Panc1 (cell line): ENCODE measurements around the gene RAPGEF5. TPM values are rescaled to one million over a fixed set of nuclear protein-coding genes. Genes with fewer than 3 reads are reported as not detected.

Experiments
- ATAC-seq: fragments of 200-7000 bp; cut with Tn5 transposase; 2 replicates; pipeline ENCODE4 v1.9.1; 2020; ENCODE audit warnings: mild to moderate bottlenecking, moderate library complexity
- BruUV-seq: library from RNA; stranded (reverse); fragments of 400-500 nt; replicated peaks from 2 replicates; lab custom pipeline; 2021; lab: Mats Ljungman, UMichigan
- CTCF ChIA-PET: fragments of 300-600 bp; sonication (Branson Sonifier 250); formaldehyde crosslinking; loops from one replicate; lab custom pipeline; 2022; ENCODE audit warnings: antibody characterized with exemption; lab: Charles Lee
- POLR2A ChIA-PET: fragments of 300-600 bp; sonication (Branson Sonifier 250); formaldehyde crosslinking; loops from one replicate; lab custom pipeline; 2022; ENCODE audit warnings: antibody characterized with exemption; lab: Charles Lee
- DNase-seq: peaks from one replicate; pipeline ENCODE4 v3.0.0-alpha.2; 2010; ENCODE audit warnings: low read depth, low spot score
- H3K27ac ChIP-seq: 2 replicates; pipeline ENCODE4 v1.5.1; 2011; ENCODE audit warnings: mild to moderate bottlenecking, low read length, inconsistent platforms
- H3K27me3 ChIP-seq: fragments of 200-500 bp; sonication (Bioruptor generic); 2 replicates; pipeline ENCODE4 v1.6.0; 2014; ENCODE audit warnings: low read length, inconsistent platforms; ENCODE audit not compliant: control insufficient read depth, insufficient read depth
- H3K36me3 ChIP-seq: fragments of 200-500 bp; sonication (Bioruptor generic); 2 replicates; pipeline ENCODE4 v1.5.1; 2014; ENCODE audit warnings: inconsistent platforms, mild to moderate bottlenecking, low read length, moderate library complexity; ENCODE audit not compliant: control insufficient read depth, insufficient read depth
- H3K4me1 ChIP-seq: 2 replicates; pipeline ENCODE4 v1.5.1; 2011; ENCODE audit warnings: inconsistent platforms, mild to moderate bottlenecking, low read length, moderate library complexity; ENCODE audit not compliant: control insufficient read depth, insufficient read depth
- H3K4me3 ChIP-seq, 2 experiments: 2 replicates each; pipeline ENCODE4 v1.5.1; 2011 to 2012; ENCODE audit warnings: low read depth in 2 of 2, low read length in 2 of 2, mild to moderate bottlenecking in 2 of 2, inconsistent platforms in 1 of 2, moderate library complexity in 1 of 2
- H3K9me3 ChIP-seq: fragments of 200-500 bp; sonication (Bioruptor generic); 2 replicates; pipeline ENCODE4 v1.5.1; 2014; ENCODE audit warnings: low read depth, mild to moderate bottlenecking, inconsistent platforms, low read length, moderate library complexity; ENCODE audit not compliant: control insufficient read depth, insufficient read depth
- POLR2AphosphoS5 ChIP-seq: IDR thresholded peaks from 2 replicates; pipeline ENCODE4 v1.6.1; 2012; ENCODE audit warnings: mild to moderate bottlenecking, low read depth, low read length, moderate library complexity
- SIN3A ChIP-seq: IDR thresholded peaks from 2 replicates; pipeline ENCODE4 v1.6.1; 2012; ENCODE audit warnings: low read depth, mild to moderate bottlenecking, low read length, moderate library complexity, borderline replicate concordance; ENCODE audit not compliant: insufficient read depth
- TCF7L2 ChIP-seq: IDR thresholded peaks from 2 replicates; pipeline ENCODE4 v1.6.1; 2011; ENCODE audit warnings: mild to moderate bottlenecking, low read depth, low read length, inconsistent platforms
- in situ Hi-C: cut with HindIII; loops from 2 replicates; pipeline ENCODE4 v1.10.0; 2016; ENCODE audit warnings: low sequenced_read_pairs, low pct_unique_long_range_greater_than_20kb
- intact Hi-C: fragments of 100-400 bp; cut with micrococcal nuclease; formaldehyde crosslinking; loops from one replicate; pipeline ENCODE4 v1.10.0; 2022; ENCODE audit not compliant: unreplicated experiment
- total RNA-seq: library from RNA; stranded (reverse); gene quantifications from one replicate; pipeline ENCODE4 v1.2.1, GENCODE V29; 2021; ENCODE audit not compliant: unreplicated experiment
- TF ChIP-seq, protein P1 (sequence below), 2 experiments: IDR thresholded peaks; 2 replicates each; pipeline ENCODE4 v1.6.1; 2011 to 2012; ENCODE audit warnings: low read depth in 2 of 2, control low read depth in 1 of 2, low read length in 1 of 2, mild to moderate bottlenecking in 1 of 2, moderate library complexity in 1 of 2; ENCODE audit not compliant: insufficient read depth in 1 of 2
- TF ChIP-seq, protein P2 (sequence below): fragments of 450-650 bp; IDR thresholded peaks from 2 replicates; pipeline ENCODE4 v1.5.1; 2017; ENCODE audit warnings: mild to moderate bottlenecking

The RAPGEF5 gene
- total RNA-seq, 1 experiment from 2014 or later: 1.4 TPM

DNA sequence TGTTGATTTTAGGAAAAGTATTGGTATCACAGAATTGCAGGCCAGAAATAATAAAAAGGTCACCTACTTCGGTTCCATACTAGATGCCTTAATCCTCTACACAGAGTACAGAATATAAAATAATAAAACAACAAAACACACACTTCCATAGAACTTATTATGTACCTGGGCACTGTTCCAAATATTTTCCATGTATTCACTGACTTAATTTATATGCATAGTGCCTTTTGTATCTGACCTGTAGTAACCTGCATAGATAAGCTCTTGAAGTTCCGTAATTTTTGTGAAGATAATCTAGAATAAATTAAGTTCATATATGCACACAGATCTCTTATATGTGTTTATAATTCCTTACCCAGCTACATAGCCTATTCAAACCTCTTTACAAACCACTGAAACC, 78.3 kb downstream of the RAPGEF5 start:
- intact Hi-C loops (no loop called here), in situ Hi-C loops (no loop called here)
- no peaks in the 10 kb centered on the region for H3K9me3 ChIP-seq
- POLR2A ChIA-PET: no interaction called here
- TF ChIP-seq TCF7L2 (no peak), SIN3A (no peak), POLR2AphosphoS5 (no peak)
- TF ChIP-seq, protein P1, sequence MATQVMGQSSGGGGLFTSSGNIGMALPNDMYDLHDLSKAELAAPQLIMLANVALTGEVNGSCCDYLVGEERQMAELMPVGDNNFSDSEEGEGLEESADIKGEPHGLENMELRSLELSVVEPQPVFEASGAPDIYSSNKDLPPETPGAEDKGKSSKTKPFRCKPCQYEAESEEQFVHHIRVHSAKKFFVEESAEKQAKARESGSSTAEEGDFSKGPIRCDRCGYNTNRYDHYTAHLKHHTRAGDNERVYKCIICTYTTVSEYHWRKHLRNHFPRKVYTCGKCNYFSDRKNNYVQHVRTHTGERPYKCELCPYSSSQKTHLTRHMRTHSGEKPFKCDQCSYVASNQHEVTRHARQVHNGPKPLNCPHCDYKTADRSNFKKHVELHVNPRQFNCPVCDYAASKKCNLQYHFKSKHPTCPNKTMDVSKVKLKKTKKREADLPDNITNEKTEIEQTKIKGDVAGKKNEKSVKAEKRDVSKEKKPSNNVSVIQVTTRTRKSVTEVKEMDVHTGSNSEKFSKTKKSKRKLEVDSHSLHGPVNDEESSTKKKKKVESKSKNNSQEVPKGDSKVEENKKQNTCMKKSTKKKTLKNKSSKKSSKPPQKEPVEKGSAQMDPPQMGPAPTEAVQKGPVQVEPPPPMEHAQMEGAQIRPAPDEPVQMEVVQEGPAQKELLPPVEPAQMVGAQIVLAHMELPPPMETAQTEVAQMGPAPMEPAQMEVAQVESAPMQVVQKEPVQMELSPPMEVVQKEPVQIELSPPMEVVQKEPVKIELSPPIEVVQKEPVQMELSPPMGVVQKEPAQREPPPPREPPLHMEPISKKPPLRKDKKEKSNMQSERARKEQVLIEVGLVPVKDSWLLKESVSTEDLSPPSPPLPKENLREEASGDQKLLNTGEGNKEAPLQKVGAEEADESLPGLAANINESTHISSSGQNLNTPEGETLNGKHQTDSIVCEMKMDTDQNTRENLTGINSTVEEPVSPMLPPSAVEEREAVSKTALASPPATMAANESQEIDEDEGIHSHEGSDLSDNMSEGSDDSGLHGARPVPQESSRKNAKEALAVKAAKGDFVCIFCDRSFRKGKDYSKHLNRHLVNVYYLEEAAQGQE (IDR thresholded peaks at IDR 0.05; ENCODE audit: insufficient read depth in 1 of 2, low read depth in 2 of 2, low read length in 1 of 2): no peak
- TF ChIP-seq, protein P2, sequence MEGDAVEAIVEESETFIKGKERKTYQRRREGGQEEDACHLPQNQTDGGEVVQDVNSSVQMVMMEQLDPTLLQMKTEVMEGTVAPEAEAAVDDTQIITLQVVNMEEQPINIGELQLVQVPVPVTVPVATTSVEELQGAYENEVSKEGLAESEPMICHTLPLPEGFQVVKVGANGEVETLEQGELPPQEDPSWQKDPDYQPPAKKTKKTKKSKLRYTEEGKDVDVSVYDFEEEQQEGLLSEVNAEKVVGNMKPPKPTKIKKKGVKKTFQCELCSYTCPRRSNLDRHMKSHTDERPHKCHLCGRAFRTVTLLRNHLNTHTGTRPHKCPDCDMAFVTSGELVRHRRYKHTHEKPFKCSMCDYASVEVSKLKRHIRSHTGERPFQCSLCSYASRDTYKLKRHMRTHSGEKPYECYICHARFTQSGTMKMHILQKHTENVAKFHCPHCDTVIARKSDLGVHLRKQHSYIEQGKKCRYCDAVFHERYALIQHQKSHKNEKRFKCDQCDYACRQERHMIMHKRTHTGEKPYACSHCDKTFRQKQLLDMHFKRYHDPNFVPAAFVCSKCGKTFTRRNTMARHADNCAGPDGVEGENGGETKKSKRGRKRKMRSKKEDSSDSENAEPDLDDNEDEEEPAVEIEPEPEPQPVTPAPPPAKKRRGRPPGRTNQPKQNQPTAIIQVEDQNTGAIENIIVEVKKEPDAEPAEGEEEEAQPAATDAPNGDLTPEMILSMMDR: no peak
- DNase-seq (no peak), ATAC-seq (no peak)
- no peaks in the 10 kb centered on the region for H3K4me1 ChIP-seq
- no peak overlapping the region for H3K4me3 ChIP-seq
- H3K27me3 ChIP-seq: no peaks in the 10 kb centered on the region
- H3K27ac ChIP-seq: no peak overlapping the region
- BruUV-seq: no TSS peak
- CTCF ChIA-PET: no interaction called here
- no peaks in the 10 kb centered on the region for H3K36me3 ChIP-seq

DNA sequence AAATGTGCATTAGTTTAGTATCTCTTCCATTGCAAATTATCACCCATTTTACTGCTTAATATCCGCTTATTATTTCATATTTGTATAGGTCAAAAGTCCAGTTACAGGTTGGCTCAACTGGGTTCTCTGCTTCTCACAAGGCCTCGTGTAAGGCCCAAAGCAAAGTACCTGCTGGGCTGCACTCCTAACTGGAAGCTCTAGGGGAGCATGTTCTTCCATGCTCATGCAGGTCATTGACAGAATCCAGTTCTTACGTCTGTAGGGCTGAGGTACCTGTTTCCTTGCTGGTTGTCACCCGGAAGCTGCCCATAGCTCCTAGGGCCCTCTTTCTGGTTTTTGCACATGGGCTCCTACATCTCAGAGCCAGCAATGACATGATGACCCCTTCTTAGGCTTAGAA, 79.6 kb downstream of the RAPGEF5 start:
- H3K27me3 ChIP-seq: no peaks in the 10 kb centered on the region
- no TSS peak for BruUV-seq
- H3K27ac ChIP-seq: no peak overlapping the region
- ChIA-PET POLR2A (no interaction called here), CTCF (no interaction called here)
- H3K4me1 ChIP-seq: no peaks in the 10 kb centered on the region
- no peak overlapping the region for H3K4me3 ChIP-seq
- DNase-seq (no peak), ATAC-seq (no peak)
- intact Hi-C loops: no loop called here
- in situ Hi-C loops: no loop called here
- no peaks in the 10 kb centered on the region for H3K36me3 ChIP-seq
- TF ChIP-seq SIN3A (no peak), TCF7L2 (no peak), POLR2AphosphoS5 (no peak)
- TF ChIP-seq, protein P2: no peak
- TF ChIP-seq, protein P1 (IDR thresholded peaks at IDR 0.05; ENCODE audit: insufficient read depth in 1 of 2, low read depth in 2 of 2, low read length in 1 of 2): no peak
- H3K9me3 ChIP-seq: no peaks in the 10 kb centered on the region
